Fibroblast of the aortic adventitia (primary cell): Measurements from ENCODE around the gene PNPLA7. TPM values are rescaled to one million over a fixed set of nuclear protein-coding genes. Genes with fewer than 3 reads are reported as not detected.
"Not testable (repeated sequence)": the region's sequence is repeated elsewhere in the genome, so short reads cannot be mapped to it uniquely, and the experiment has no call there.

Experiments used
- DNase-seq: peaks from one replicate; pipeline ENCODE4 v3.0.0-alpha.2; 2010; ENCODE audit warnings: low read depth
- H3K4me3 ChIP-seq: 2 replicates; pipeline ENCODE4 v1.5.1; 2011; ENCODE audit warnings: low read depth, mild to moderate bottlenecking, control low read depth, low read length, moderate library complexity
- CTCF ChIP-seq: IDR thresholded peaks from 2 replicates; pipeline ENCODE4 v1.5.1; 2011; ENCODE audit warnings: mild to moderate bottlenecking, low read length, control low read depth, inconsistent platforms; ENCODE audit not compliant: insufficient read depth
- total RNA-seq: library from RNA; depleted of rRNA; stranded (reverse); fragments of >200 nt; gene quantifications from 2 replicates; pipeline ENCODE4 v1.2.3, GENCODE V29; 2012; ENCODE audit warnings: low replicate concordance

PNPLA7 gene
- total RNA-seq, 1 donor: 0.81 TPM

- TF ChIP-seq CTCF: no peak
- DNase-seq: no peak
- no peak overlapping the region for H3K4me3 ChIP-seq
Measured at GRCh38 chr9:137452006-137452760, 98.0 kb downstream of the PNPLA7 start.

GRCh38 chr9:137451264-137452005 is 98.8 kb downstream of the PNPLA7 start:
- not testable (repeated sequence) for H3K4me3 ChIP-seq

GRCh38 chr9:137450539-137451222 is 99.5 kb downstream of the PNPLA7 start:
- not testable (repeated sequence) for H3K4me3 ChIP-seq, DNase-seq

More at GRCh38 chr9:137451264-137452005, 98.8 kb downstream of the PNPLA7 start:
- not testable (repeated sequence) for DNase-seq

GRCh38 chr9:137449931-137450538 is 100.2 kb downstream of the PNPLA7 start:
- DNase-seq: no peak
- no peak overlapping the region for H3K4me3 ChIP-seq
- no peak for TF ChIP-seq CTCF

- no peak for DNase-seq
- H3K4me3 ChIP-seq: no peak overlapping the region
- no peak for TF ChIP-seq CTCF
Measured at GRCh38 chr9:137449081-137449844, 100.9 kb downstream of the PNPLA7 start.

GRCh38 chr9:137448602-137448962 is 101.6 kb downstream of the PNPLA7 start:
- TF ChIP-seq CTCF: no peak
- no peak for DNase-seq
- no peak overlapping the region for H3K4me3 ChIP-seq

- DNase-seq: no peak
- no peak for TF ChIP-seq CTCF
- H3K4me3 ChIP-seq: no peak overlapping the region
Measured at GRCh38 chr9:137447722-137448601, 102.2 kb downstream of the PNPLA7 start.
